Tongue (tissue), 2 donors: ENCODE results near the gene AIF1. TPM values are rescaled to one million over a fixed set of nuclear protein-coding genes. Genes with fewer than 3 reads are reported as not detected.
A peak's percentile ranks its signal among the peaks of the same experiment; 100 is the strongest.
"Not testable (repeated sequence)": the region's sequence is repeated elsewhere in the genome, so short reads cannot be mapped to it uniquely, and the experiment has no call there.

Experiments used
- DNase-seq: peaks from one replicate; pipeline ENCODE4 v3.0.0-alpha.2; 2015
- total RNA-seq: library from RNA; depleted of rRNA; stranded (reverse); fragments of >200 nt; gene quantifications from one replicate; pipeline ENCODE4 v1.2.3, GENCODE V29; 2014

The AIF1 gene
- total RNA-seq, 1 donor from 2014 or later: 10.9 TPM

- DNase-seq: peak; percentile 91
These were observed 34.1 kb upstream of the AIF1 start for GRCh38 chr6:31580807-31581433.

- DNase-seq: no peak
These were observed 33.4 kb upstream of the AIF1 start for GRCh38 chr6:31581434-31582229.

GRCh38 chr6:31582230-31582643 lies 32.8 kb upstream of the AIF1 start, which contains the start of gene LTB:
TSS of gene LTB (minus strand) at chr6:31582424. CDS start at chr6:31582417, 7 bp downstream.
- no peak for DNase-seq

GRCh38 chr6:31585491-31585890 lies 29.5 kb upstream of the AIF1 start:
- DNase-seq: no peak

GRCh38 chr6:31586008-31586407 lies 29.0 kb upstream of the AIF1 start, which contains the start of gene LST1:
TSS of gene LST1 (plus strand) at chr6:31586277. CDS start at chr6:31587300, 1,023 bp downstream.
- no peak for DNase-seq

GRCh38 chr6:31586599-31587281 lies 28.3 kb upstream of the AIF1 start:
- DNase-seq: no peak

- no peak for DNase-seq
These were observed 26.9 kb upstream of the AIF1 start for GRCh38 chr6:31587791-31588777.

GRCh38 chr6:31588871-31589650 lies 26.0 kb upstream of the AIF1 start:
- no peak for DNase-seq

- DNase-seq: not testable (repeated sequence)
These were observed 24.3 kb upstream of the AIF1 start for GRCh38 chr6:31590691-31591090.

GRCh38 chr6:31592396-31592771 lies 22.6 kb upstream of the AIF1 start:
- DNase-seq: no peak

- no peak for DNase-seq
These were observed 18.0 kb upstream of the AIF1 start for GRCh38 chr6:31597006-31597405.

- DNase-seq: no peak
These were observed 7.7 kb upstream of the AIF1 start for GRCh38 chr6:31607317-31607716.

- DNase-seq: no peak
These were observed 5.3 kb upstream of the AIF1 start for GRCh38 chr6:31609519-31610406.

- no peak for DNase-seq
These were observed 4.1 kb upstream of the AIF1 start for GRCh38 chr6:31610968-31611367.

GRCh38 chr6:31614075-31614619 lies 887 bp upstream of the AIF1 start:
- no peak for DNase-seq

- no peak for DNase-seq
These were observed 714 bp downstream of the AIF1 start for GRCh38 chr6:31615748-31616147.

GRCh38 chr6:31617010-31617409 lies 2.0 kb downstream of the AIF1 start:
- DNase-seq: no peak

GRCh38 chr6:31619805-31620585 lies 5.0 kb downstream of the AIF1 start:
- peak; percentile 100 for DNase-seq
